KMS-11 (cell line): ENCODE data around the gene SNX14.

Experiments used
- H2AFZ ChIP-seq: fragments of 200-600 bp; sonication (generic); 2 replicates; pipeline ENCODE4 v1.6.1; 2016; ENCODE audit warnings: antibody characterized with exemption, mixed run types, low read depth
- H3K27ac ChIP-seq: fragments of 200-600 bp; sonication (generic); 2 replicates; pipeline ENCODE4 v1.6.1; 2016; ENCODE audit warnings: mild to moderate bottlenecking, mixed run types
- H3K27me3 ChIP-seq: fragments of 200-600 bp; sonication (generic); 2 replicates; pipeline ENCODE4 v1.6.1; 2017; ENCODE audit warnings: mild to moderate bottlenecking, low read depth, mixed run types, moderate library complexity; ENCODE audit not compliant: insufficient read depth
- H3K36me3 ChIP-seq: fragments of 200-600 bp; sonication (generic); 2 replicates; pipeline ENCODE4 v1.6.1; 2017; ENCODE audit warnings: mild to moderate bottlenecking, mixed run types; ENCODE audit not compliant: insufficient read depth
- H3K4me1 ChIP-seq: fragments of 200-600 bp; sonication (generic); 2 replicates; pipeline ENCODE4 v1.6.1; 2016; ENCODE audit warnings: mild to moderate bottlenecking, low read depth, mixed run types; ENCODE audit not compliant: poor library complexity, severe bottlenecking
- H3K4me2 ChIP-seq: fragments of 200-600 bp; sonication (generic); 2 replicates; pipeline ENCODE4 v1.7.0; 2016; ENCODE audit warnings: mild to moderate bottlenecking, mixed run types
- H3K4me3 ChIP-seq: fragments of 200-600 bp; sonication (generic); IDR thresholded peaks from 2 replicates; pipeline ENCODE4 v1.6.1; 2017; ENCODE audit warnings: low read depth, low read length, mixed read lengths; ENCODE audit not compliant: insufficient read depth
- H3K79me2 ChIP-seq: fragments of 200-600 bp; sonication (generic); 2 replicates; pipeline ENCODE4 v1.6.1; 2016; ENCODE audit warnings: low read depth, mixed run types; ENCODE audit not compliant: insufficient read depth
- H3K9ac ChIP-seq: fragments of 200-600 bp; sonication (generic); 2 replicates; pipeline ENCODE4 v1.6.1; 2016; ENCODE audit warnings: mild to moderate bottlenecking, mixed run types
- H4K20me1 ChIP-seq: fragments of 200-600 bp; sonication (generic); 2 replicates; pipeline ENCODE4 v1.6.1; 2016; ENCODE audit warnings: mild to moderate bottlenecking, mixed run types; ENCODE audit not compliant: insufficient read depth
- CTCF ChIP-seq: fragments of 200-600 bp; sonication (generic); conservative IDR thresholded peaks from 2 replicates; pipeline ENCODE4 v1.6.1; 2017; ENCODE audit warnings: low read depth, mild to moderate bottlenecking, antibody characterized with exemption, low read length, moderate library complexity, mixed read lengths

SNX14 gene

GRCh38 chr6:85506441-85507093, 87.1 kb downstream of the SNX14 start:
- H3K27me3 ChIP-seq: no peaks in the 10 kb centered on the region
- TF ChIP-seq CTCF: no peak

GRCh38 chr6:85498596-85499258, 94.9 kb downstream of the SNX14 start:
- no peak overlapping the region for H2AFZ ChIP-seq
- no peak overlapping the region for H3K4me3 ChIP-seq
- no peak overlapping the region for H3K27ac ChIP-seq
- H3K4me2 ChIP-seq: no peak overlapping the region
- H3K27me3 ChIP-seq: no peaks in the 10 kb centered on the region
- H4K20me1 ChIP-seq: no peaks in the 10 kb centered on the region
- H3K4me1 ChIP-seq: no peaks in the 10 kb centered on the region
- H3K79me2 ChIP-seq: no peaks in the 10 kb centered on the region
- no peak overlapping the region for H3K9ac ChIP-seq
- no peaks in the 10 kb centered on the region for H3K36me3 ChIP-seq
- TF ChIP-seq CTCF: no peak

More at GRCh38 chr6:85506441-85507093, 87.1 kb downstream of the SNX14 start:
- no peak overlapping the region for H3K27ac ChIP-seq
- no peak overlapping the region for H3K4me3 ChIP-seq
- H3K36me3 ChIP-seq: no peaks in the 10 kb centered on the region
- H3K79me2 ChIP-seq: no peaks in the 10 kb centered on the region
- H3K9ac ChIP-seq: no peak overlapping the region
- H2AFZ ChIP-seq: no peak overlapping the region
- no peaks in the 10 kb centered on the region for H3K4me1 ChIP-seq
- H4K20me1 ChIP-seq: no peaks in the 10 kb centered on the region
- H3K4me2 ChIP-seq: no peak overlapping the region

- Histone ChIP-seq H3K79me2 (no peaks in the 10 kb centered on the region), H3K4me1 (no peaks in the 10 kb centered on the region), H3K4me3 (no peak overlapping the region), H4K20me1 (no peaks in the 10 kb centered on the region), H3K36me3 (no peaks in the 10 kb centered on the region), H3K4me2 (no peak overlapping the region), H3K27me3 (no peaks in the 10 kb centered on the region), H3K9ac (no peak overlapping the region), H2AFZ (no peak overlapping the region), H3K27ac (no peak overlapping the region)
- TF ChIP-seq CTCF: no peak
Observed at GRCh38 chr6:85496856-85497255, 96.8 kb downstream of the SNX14 start.

GRCh38 chr6:85496009-85496579, 97.6 kb downstream of the SNX14 start:
- Histone ChIP-seq H2AFZ (no peak overlapping the region), H4K20me1 (no peaks in the 10 kb centered on the region), H3K27me3 (no peaks in the 10 kb centered on the region), H3K9ac (no peak overlapping the region), H3K4me1 (no peaks in the 10 kb centered on the region), H3K4me2 (no peak overlapping the region), H3K79me2 (no peaks in the 10 kb centered on the region), H3K4me3 (no peak overlapping the region), H3K27ac (no peak overlapping the region), H3K36me3 (no peaks in the 10 kb centered on the region)
- TF ChIP-seq CTCF: no peak
